ENCODE results near the gene MIPEP.
A peak's percentile ranks its signal among the peaks of the same experiment; 100 is the strongest.
"Not testable (repeated sequence)": the region's sequence is repeated elsewhere in the genome, so short reads cannot be mapped to it uniquely, and the experiment has no call there.

Gene MIPEP

DNA sequence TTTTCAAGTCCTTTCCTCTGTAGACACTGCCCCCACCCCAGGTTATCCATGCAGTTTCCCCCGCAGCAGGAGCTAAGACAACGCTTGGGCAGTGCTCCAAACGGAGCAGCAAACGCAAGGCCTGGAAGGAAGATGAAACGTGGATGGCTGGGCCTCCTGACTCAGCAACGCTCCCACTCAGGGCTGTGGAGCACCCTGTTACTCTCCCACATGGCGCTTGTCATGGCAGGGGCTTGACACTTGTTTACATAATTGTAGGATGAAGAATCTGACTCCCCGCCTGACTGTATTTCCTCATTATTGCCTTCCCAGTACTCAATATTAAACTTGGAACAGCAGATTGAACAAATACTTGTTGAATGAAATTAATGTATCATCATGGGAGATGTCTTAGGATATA lies 8.9 kb upstream of the MIPEP start:
- H3K27me3 ChIP-seq: peaks cover 33% of the 10 kb centered on the region
- TF ChIP-seq, protein P1, sequence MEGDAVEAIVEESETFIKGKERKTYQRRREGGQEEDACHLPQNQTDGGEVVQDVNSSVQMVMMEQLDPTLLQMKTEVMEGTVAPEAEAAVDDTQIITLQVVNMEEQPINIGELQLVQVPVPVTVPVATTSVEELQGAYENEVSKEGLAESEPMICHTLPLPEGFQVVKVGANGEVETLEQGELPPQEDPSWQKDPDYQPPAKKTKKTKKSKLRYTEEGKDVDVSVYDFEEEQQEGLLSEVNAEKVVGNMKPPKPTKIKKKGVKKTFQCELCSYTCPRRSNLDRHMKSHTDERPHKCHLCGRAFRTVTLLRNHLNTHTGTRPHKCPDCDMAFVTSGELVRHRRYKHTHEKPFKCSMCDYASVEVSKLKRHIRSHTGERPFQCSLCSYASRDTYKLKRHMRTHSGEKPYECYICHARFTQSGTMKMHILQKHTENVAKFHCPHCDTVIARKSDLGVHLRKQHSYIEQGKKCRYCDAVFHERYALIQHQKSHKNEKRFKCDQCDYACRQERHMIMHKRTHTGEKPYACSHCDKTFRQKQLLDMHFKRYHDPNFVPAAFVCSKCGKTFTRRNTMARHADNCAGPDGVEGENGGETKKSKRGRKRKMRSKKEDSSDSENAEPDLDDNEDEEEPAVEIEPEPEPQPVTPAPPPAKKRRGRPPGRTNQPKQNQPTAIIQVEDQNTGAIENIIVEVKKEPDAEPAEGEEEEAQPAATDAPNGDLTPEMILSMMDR (IDR thresholded peaks at IDR 0.05): no peak
- no peaks in the 10 kb centered on the region for H3K4me1 ChIP-seq (ENCODE audit: control insufficient read depth in 1 of 2, insufficient read depth in 1 of 2, low read depth in 1 of 2, low read length in 1 of 2)
- H3K27ac ChIP-seq: no peak overlapping the region
- no peaks in the 10 kb centered on the region for H3K36me3 ChIP-seq
- H3K4me3 ChIP-seq (ENCODE audit: low read depth in 1 of 2, low read length in 1 of 2): no peak overlapping the region
- H3K9me3 ChIP-seq: no peaks in the 10 kb centered on the region

DNA sequence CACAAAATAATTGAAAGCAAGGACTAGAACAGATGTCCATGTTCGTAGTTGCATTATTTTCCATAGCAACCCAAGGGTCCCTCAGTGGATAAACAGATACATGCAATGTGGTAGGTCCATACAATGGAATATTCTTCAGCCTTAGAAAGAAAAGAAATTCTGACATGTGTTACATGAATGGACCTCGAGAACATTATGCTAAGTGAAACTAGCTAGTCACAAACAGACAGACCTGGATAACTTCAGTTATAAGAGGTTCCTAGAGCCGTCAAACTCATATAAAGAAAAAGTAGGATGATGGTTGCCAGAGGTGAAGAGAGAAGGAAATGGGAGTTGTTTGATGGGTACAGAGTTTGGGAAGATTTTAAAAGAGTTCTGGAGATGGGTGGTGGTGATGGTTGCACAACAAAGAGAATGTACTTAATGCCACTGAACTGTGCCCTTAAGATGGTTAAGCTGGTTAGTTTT lies 8.3 kb upstream of the MIPEP start, which contains the start of gene C1QTNF9B:
TSS of gene C1QTNF9B (minus strand) at position 51 of the 468 bp plus-strand sequence.
- peaks cover 27% of the 10 kb centered on the region for H3K27me3 ChIP-seq
- H3K27ac ChIP-seq; H3K9me3 ChIP-seq; H3K36me3 ChIP-seq; H3K4me1 ChIP-seq (ENCODE audit: control insufficient read depth in 1 of 2, insufficient read depth in 1 of 2, low read depth in 1 of 2, low read length in 1 of 2); H3K4me3 ChIP-seq (ENCODE audit: low read depth in 1 of 2, low read length in 1 of 2): not testable (repeated sequence)

DNA sequence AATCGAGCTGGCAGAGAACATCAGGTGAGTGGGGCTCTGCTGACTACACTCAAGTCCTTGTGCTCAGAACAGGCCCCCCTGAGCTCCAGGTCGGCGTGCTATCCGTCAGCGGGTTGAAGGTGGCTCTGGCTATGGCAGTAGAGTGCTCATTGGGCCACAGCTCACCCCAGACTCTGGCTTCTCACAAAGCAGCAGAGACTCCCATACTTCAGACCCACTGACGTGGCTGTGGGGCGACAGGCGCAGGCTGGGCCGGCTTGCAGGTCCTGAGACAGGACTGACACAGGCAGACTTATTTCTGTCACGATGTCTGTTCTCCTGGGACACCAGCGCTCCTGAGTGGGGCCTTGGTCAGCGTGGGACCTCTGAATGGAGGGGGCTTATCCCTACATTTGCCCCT lies 5.5 kb upstream of the MIPEP start:
- not testable (repeated sequence) for H3K27ac ChIP-seq; H3K4me3 ChIP-seq (ENCODE audit: low read depth in 1 of 2, low read length in 1 of 2); H3K27me3 ChIP-seq; H3K36me3 ChIP-seq; H3K9me3 ChIP-seq; H3K4me1 ChIP-seq (ENCODE audit: control insufficient read depth in 1 of 2, insufficient read depth in 1 of 2, low read depth in 1 of 2, low read length in 1 of 2)

DNA sequence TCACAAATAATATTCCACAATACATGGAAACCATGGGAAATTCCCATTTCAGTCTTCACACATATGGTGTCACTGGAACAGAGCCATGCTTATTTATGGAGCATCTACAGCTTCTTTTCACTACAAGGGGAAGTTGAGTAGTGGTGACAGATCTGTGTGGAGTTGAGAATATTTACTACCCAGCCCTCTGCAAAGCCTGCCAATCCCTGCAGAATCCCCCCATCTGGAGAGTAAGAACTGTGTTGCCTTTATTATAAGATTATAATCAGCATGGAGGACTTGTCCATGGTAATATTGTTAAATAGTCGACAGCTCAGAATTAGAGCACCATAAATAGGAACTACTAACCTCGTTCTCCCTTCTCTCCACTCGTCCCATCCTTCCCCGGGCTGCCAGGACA lies 4.6 kb upstream of the MIPEP start:
- H3K27me3 ChIP-seq; H3K4me3 ChIP-seq (ENCODE audit: low read depth in 1 of 2, low read length in 1 of 2); H3K9me3 ChIP-seq; H3K4me1 ChIP-seq (ENCODE audit: control insufficient read depth in 1 of 2, insufficient read depth in 1 of 2, low read depth in 1 of 2, low read length in 1 of 2); H3K27ac ChIP-seq; H3K36me3 ChIP-seq: not testable (repeated sequence)

DNA sequence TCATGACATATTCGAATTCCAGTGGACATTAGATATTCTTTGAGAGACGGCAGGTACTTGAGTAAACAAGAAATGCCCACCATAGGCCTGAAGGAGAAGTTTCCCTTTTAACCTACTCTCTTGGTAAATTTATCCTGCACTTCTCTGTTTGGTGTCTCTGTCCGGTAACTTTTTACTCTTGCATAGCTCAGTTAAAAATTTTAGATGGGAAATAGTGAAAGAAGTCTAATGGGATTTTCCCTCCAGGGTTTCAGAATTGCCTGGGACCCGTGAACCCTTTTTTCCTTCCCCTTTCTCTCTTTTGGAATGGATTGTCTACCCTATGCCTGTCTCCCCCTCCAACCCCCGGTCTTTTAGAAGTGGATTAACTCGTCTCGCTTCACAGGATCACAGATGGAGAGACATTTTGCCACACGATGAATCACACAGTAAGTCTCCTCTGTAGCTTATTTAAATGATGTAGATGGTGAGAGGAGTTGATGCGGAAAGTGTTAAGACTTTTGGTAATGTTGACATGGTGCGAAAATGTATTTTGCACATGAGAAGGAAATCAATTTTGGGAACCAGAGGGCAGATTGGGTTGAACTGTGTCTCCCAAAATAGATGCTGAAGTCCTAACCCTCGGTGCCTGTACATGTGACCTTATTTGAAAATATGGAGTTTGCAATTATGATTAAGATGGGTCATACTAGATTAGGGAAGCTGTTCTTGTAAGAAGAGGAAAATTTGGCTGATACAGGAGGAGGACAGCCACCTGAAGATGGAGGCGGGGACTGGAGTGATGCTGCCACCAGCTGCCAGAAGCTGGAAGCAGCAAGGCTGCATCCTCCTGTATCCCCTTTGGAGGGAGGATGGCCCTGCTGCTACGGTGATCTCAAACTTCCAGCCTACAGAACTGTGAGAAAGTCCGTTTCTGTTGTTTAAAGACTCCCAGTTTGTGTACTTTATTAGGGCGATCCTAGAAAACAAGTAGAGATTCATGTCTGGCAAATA lies 711 bp upstream of the MIPEP start:
- TF ChIP-seq, protein P1 (IDR thresholded peaks at IDR 0.05): no peak
- H3K4me3 ChIP-seq (ENCODE audit: low read depth in 1 of 2, low read length in 1 of 2): peak overlapping the region; percentile 61 to 71
- H3K27ac ChIP-seq: no peak overlapping the region
- no peaks in the 10 kb centered on the region for H3K9me3 ChIP-seq
- H3K27me3 ChIP-seq: peaks cover 5% of the 10 kb centered on the region
- peaks cover 11 to 16% of the 10 kb centered on the region in 2 experiments for H3K4me1 ChIP-seq (ENCODE audit: control insufficient read depth in 1 of 2, insufficient read depth in 1 of 2, low read depth in 1 of 2, low read length in 1 of 2)
- no peaks in the 10 kb centered on the region for H3K36me3 ChIP-seq

DNA sequence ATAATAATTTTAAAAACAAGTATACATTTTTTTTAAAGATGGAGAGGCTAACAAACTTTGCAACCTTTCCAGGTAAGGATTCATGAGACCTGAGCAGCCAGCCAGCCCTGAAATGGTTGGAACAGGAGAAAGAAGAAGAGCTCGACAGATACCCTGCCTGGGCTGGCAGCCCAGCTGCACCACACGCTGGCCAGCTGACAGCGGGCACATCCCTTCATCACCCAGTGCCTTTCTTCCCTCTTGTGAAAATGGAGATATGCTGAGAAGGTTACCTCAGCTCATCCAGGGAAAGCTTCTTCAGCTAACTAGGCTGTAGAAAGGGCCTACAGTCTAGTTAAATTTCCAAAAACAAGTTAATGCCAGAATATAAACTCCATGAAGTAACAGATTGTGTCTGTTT lies 4.8 kb downstream of the MIPEP start:
- H3K9me3 ChIP-seq; H3K27ac ChIP-seq; H3K4me3 ChIP-seq (ENCODE audit: low read depth in 1 of 2, low read length in 1 of 2); H3K27me3 ChIP-seq; H3K36me3 ChIP-seq: not testable (repeated sequence)
- H3K4me1 ChIP-seq (ENCODE audit: control insufficient read depth in 1 of 2, insufficient read depth in 1 of 2, low read depth in 1 of 2, low read length in 1 of 2): peaks cover 10 to 11% of the 10 kb centered on the region in 2 experiments

DNA sequence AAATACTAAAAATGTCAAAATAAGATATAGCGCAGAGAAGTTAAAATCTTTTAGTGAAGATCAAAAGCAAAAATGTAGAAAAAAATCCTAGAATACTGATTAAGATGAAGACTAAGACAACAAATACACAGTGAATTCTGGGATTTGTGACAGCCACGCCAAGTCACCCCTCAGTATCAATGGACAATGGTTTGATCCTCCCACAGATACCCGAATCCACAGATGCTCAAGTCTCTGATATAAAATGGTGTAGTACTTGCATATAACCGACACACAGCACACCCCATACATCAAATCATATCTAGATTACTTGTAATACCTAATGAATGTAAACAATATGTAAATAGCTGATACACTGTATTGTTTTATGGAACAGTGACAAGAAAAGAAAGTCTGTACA lies 5.9 kb downstream of the MIPEP start:
- H3K9me3 ChIP-seq: no peaks in the 10 kb centered on the region
- TF ChIP-seq, protein P1 (IDR thresholded peaks at IDR 0.05): no peak
- H3K36me3 ChIP-seq: no peaks in the 10 kb centered on the region
- no peak overlapping the region for H3K4me3 ChIP-seq (ENCODE audit: low read depth in 1 of 2, low read length in 1 of 2)
- H3K4me1 ChIP-seq (ENCODE audit: control insufficient read depth in 1 of 2, insufficient read depth in 1 of 2, low read depth in 1 of 2, low read length in 1 of 2): peaks cover 3% of the 10 kb centered on the region in 2 experiments
- H3K27ac ChIP-seq: no peak overlapping the region
- H3K27me3 ChIP-seq: peaks cover 2% of the 10 kb centered on the region

DNA sequence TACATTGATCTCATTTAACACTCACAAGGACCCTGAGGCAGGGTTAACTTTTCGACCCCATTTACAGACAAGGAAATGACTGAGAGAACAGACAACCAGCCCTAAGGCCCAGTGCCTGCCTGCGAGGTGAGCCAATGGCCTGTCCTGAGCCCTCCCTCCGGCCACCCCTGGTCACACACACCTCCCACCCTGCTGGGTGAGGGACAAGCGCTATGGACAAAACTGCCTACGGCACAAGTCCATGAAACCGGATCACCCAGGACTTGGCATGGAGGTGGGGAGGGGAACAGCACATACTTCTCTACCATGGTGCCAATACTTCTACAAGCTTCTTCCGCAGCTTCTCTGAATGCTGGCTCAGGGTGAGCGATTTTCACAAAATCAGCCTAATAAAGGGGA lies 7.8 kb downstream of the MIPEP start:
- not testable (repeated sequence) for H3K4me1 ChIP-seq (ENCODE audit: control insufficient read depth in 1 of 2, insufficient read depth in 1 of 2, low read depth in 1 of 2, low read length in 1 of 2); H3K27ac ChIP-seq; H3K9me3 ChIP-seq; H3K27me3 ChIP-seq; H3K4me3 ChIP-seq (ENCODE audit: low read depth in 1 of 2, low read length in 1 of 2); H3K36me3 ChIP-seq

DNA sequence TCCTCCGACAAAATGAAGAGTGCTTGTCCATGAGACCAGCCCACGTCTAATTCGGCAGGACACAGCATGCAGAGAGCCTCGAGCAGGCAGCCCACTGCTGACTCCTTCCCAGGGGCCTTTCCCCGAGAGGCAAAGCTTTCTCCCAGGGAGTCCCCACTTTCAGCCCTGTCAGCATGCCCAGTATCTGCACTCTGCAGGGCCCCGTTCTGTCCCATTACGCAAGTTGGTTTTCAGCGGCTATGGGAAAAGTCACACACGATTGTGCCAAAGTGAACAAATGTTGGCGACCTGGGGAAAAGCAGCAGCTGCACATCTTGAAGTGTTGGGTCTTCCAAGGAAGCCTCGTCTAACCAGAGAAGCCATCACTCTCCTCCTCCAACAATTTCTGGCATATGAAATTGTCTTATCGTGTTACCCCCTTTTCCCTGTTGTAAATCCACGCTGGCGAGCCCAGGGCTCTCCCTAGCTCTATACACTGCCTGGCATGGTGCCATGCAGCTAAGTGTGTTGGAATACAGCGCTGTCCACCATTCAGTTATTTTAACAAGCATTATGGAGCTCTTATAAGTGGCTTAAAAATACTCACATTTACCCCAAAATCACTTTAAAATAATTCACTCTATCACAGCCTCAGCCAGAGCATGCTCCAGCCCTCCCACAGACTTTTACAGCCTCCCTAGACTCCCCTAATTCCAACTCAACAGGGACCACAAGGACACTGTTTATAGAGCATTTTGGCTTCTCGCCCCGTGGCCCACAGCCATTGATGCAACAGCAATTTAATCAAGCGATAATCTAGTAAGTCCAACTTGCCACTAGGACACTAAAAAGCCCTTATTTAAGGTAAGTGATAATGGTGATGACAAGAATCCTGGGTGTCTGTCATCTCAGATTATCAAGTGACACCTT lies 8.5 kb downstream of the MIPEP start:
- H3K9me3 ChIP-seq; H3K27ac ChIP-seq; H3K27me3 ChIP-seq; H3K36me3 ChIP-seq; H3K4me3 ChIP-seq (ENCODE audit: low read depth in 1 of 2, low read length in 1 of 2); H3K4me1 ChIP-seq (ENCODE audit: control insufficient read depth in 1 of 2, insufficient read depth in 1 of 2, low read depth in 1 of 2, low read length in 1 of 2): not testable (repeated sequence)
